ENCODE results near the gene EFCAB9.

Gene EFCAB9

GRCh38 chr5:172166030-172166826, 27.7 kb upstream of the EFCAB9 start:
- no peak for DNase-seq (ENCODE audit: low read depth)

- DNase-seq (ENCODE audit: low read depth) = no peak
These were observed 26.1 kb upstream of the EFCAB9 start for GRCh38 chr5:172167895-172168294.

DNA sequence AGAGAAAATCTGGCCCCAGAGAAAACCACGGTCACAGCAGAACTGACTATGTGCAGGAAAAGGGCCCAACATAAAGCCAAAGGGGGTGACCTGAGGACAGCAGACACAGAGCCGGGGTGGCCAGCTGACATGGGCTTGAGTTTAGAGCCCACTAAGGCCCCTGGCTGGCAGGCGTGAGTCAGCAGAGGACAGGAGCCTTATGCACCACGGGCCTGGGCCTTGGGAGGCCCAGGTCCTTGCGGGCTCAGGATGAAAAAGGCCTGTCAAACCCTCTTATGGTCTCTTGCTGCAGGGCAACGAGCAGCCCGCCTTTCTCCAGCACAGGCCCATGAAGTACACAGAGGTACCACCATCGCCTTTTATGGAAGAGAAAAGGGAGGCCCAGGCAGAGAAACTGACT, 25.7 kb upstream of the EFCAB9 start:
- DNase-seq (ENCODE audit: low read depth) = no peak

GRCh38 chr5:172169216-172169615, 24.8 kb upstream of the EFCAB9 start:
- DNase-seq (ENCODE audit: low read depth) = no peak

DNA sequence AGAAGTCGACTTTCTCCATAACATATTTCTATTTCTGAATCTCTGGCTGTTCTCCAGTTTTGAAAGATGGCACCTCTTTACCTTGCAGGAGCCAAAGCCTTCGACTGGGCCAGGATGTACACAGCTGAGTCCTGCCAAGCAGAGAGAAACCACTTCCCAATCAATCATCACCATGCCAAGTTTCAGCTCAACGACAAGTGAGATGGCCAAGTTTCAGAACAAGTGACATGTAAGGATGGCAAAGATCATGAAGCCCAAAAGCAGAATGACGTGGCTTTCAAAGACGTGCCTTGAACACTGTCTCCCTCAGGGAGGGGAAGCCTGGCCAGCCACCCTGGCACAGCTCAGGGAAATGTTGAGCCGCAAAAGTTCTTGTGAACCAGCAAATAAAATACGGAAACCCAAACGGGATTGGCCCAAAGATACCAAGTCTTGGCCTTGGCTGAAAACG, 23.7 kb upstream of the EFCAB9 start:
- no peak for DNase-seq (ENCODE audit: low read depth)

- DNase-seq (ENCODE audit: low read depth) = no peak
These were observed 22.9 kb upstream of the EFCAB9 start for GRCh38 chr5:172171118-172171517.

- no peak for DNase-seq (ENCODE audit: low read depth)
These were observed 20.9 kb upstream of the EFCAB9 start for GRCh38 chr5:172172912-172173563.

DNA sequence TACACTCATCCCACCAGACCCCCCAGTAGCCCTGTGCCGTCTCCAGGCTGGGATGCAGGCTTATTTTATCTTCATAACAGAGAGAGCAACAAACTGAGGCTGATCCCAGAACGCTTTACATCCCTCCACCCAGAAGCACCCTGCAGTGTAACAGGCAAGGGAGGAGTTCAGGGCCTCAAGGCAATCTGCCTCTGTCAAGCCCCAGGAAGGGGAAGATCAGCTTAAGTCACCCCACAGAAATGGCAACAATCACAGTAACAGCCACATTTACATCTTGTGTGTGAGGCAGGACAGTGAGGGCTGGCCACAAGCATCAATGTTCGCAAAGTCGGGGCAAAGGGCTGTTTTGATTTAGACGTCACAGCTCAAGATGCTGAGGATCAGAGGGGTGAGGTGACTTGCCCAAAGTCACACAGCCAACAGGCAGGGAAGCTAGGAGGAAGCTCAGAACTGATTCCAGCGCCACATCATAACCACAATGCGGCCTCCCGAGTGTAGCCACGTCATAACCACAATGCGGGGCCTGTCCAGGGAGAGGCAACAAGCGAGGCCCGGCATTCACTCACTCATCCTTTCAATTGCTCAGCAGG, 20.3 kb upstream of the EFCAB9 start:
- DNase-seq (ENCODE audit: low read depth) = no peak

- DNase-seq (ENCODE audit: low read depth) = no peak
These were observed 18.7 kb upstream of the EFCAB9 start for GRCh38 chr5:172175263-172175719.

GRCh38 chr5:172177176-172177575, 16.8 kb upstream of the EFCAB9 start:
- no peak for DNase-seq (ENCODE audit: low read depth)

GRCh38 chr5:172178301-172178987, 15.5 kb upstream of the EFCAB9 start:
- DNase-seq (ENCODE audit: low read depth) = no peak

- no peak for DNase-seq (ENCODE audit: low read depth)
These were observed 14.7 kb upstream of the EFCAB9 start for GRCh38 chr5:172178991-172179989.

- DNase-seq (ENCODE audit: low read depth) = no peak
These were observed 13.0 kb upstream of the EFCAB9 start for GRCh38 chr5:172180936-172181335.

DNA sequence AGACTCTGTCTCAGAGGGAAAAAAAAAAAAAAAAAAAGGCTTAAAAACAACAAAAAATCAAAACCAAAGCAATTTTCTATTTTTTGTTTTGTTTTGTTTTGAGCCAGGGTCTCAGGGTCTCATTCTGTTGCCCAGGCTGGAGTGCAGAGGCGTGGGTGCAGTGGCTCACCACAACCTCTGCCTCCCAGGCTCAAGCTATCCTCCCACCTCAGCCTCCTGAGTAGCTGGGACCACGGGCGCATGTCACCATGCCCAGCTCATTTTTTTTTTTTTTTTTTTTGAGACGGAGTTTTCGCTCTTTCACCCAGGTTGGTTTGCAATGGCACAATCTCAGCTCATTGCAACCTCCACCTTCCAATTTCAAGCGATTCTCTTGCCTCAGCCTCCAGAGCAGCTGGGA, 11.7 kb upstream of the EFCAB9 start:
- no peak for DNase-seq (ENCODE audit: low read depth)

DNA sequence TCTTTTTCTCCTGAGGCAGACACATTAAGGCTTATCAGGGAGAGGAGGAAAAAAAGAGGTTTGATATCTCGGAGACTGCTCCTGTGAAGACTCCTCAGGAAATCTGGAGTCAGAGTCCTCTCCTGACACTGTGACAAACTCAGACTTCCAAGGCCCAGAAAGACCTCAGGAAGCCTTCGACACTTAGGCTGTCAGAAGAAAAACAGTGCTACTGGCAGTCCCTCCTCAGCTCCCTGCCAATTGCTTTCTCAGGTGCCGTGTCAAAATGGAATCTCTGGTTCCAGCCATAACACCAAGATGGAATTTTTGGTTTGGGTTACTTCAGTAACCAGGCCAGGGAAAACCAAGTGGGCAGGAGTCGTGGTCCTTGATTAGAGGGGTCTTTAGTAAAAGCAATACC, 10.1 kb upstream of the EFCAB9 start:
- no peak for DNase-seq (ENCODE audit: low read depth)

DNA sequence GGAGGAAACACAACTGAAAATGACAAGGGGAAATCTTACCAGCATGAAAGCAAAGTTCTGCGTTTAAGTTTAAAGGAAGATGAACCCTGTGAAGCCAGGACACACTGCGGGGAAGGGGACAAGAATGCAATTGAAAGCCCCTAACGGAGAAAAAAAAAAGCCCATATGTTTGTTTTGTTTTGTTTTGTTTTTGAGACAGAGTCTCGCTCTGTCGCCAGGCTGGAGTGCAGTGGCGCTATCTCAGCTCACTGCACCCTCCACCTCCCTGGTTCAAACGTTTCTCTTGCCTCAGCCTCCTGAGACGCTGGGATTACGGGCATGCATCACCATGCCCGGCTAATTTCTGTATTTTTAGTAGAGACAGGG, 8.9 kb upstream of the EFCAB9 start:
- no peak for DNase-seq (ENCODE audit: low read depth)

- no peak for DNase-seq (ENCODE audit: low read depth)
These were observed 7.8 kb upstream of the EFCAB9 start for GRCh38 chr5:172186114-172186695.

DNA sequence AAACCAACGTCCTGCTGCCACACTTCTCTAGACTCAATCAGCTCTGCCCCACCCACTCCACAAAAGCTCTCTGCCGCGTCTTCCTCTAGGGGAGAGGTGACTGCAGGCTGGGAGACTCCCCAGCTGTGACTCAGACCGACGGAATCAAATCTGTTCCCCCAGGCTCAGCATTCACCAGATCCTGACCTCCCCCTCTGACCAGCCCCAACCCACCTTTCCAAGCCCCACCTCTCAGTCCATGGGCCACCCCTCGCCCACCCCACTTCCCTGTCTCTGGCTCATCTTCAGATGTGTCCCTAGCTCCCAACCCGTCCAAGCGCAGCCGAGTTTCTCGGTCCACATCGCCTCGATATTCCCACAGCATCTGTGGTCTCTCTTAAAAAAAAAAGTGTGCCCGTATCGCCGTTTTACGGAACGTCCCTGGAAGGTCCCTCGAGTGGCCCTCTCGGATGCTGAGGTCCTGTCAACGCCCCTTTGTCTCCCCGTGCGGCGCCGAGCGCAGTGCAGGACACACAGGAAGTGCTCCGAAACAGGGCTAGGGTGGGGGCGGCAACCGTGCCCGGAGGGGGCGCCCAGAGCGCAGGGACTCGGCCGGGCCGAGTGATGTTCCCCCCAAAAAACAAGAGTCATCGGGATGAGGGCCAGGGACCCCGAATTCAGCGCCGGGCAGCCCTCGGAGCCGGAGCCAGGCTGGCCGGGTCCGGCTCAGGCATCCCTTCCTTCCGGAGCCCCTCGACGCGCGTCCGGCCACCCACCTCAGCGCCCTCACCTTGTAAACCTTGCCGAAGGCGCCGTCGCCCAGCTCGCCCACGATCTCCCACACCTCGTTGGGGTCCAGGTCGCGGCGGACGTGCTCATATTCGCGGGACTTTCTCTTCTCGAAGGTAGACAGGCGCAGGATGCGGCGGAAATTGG, 6.6 kb upstream of the EFCAB9 start:
- no peak for DNase-seq (ENCODE audit: low read depth)

DNA sequence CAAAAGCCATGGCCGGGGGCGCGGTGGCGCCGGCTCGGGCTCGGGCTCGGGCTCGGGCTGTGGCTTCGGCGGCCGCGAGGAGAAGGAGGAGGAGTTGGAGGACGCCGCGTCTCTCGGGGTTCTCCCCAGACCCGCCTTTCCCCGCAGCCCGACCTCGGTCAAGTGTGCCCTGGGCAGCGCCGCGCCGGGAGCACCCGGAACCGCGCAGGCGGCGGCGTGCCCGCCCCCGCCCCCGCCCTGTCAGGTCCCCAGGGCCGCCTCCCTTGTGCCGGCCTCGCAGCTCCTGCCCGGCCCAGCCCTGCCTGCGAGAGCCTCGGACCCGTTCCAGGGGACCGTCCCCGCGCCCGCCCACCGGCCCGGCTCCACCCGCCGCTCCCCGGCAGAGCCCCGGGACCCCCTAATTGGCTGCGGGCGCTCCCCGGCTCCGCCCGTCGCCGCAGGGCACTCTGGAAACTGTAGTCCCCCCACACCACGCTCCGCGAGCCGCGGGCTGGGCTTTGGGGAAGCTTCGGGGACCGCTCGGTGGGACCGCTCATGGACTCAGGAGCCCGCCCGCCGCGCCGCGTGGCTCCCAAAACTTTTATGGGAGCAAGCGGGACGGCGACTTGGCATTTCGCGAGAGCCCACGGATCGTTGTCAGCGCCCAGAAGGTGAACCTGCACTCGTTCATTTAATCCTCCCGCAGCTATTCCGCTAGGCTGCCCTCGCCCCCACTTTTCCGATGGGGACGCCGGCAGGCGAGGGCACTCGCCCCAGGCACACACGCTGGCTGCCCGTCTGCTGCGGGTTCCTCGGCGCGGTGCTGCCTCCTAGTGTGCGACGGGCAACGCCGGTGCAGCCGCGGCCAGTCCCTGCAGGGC, 5.7 kb upstream of the EFCAB9 start, which contains the start of gene STK10:
Gene STK10 (minus strand): TSS at position 192 of the 860 bp plus-strand sequence. CDS start 182 bp downstream, at position 10.
- peak; percentile 54 for DNase-seq (ENCODE audit: low read depth)

Data from GM04503 (cell line).